Spleen (tissue), 7 donors: ENCODE results near the gene SIRT3.
A peak's percentile ranks its signal among the peaks of the same experiment; 100 is the strongest.

Experiments used
- CTCF ChIP-seq, 11 experiments: fragments of 200-600 bp in 7 of 11; fragments of 450-650 bp in 4 of 11; sonication (generic) in 4 of 11; IDR thresholded peaks in 8 of 11; conservative IDR thresholded peaks in 3 of 11; 1 replicate in 7 of 11; 2 replicates in 4 of 11; pipeline versions ENCODE4 v1.4.0 to v1.8.0; 2016 to 2021; ENCODE audit warnings: antibody characterized with exemption in 11 of 11, inconsistent platforms in 4 of 11, mild to moderate bottlenecking in 1 of 11
- POLR2A ChIP-seq, 3 donors: fragments of 450-650 bp; IDR thresholded peaks; one replicate each; pipeline ENCODE4 v1.5.1; 2017; ENCODE audit warnings: antibody characterized with exemption in 3 of 3, mild to moderate bottlenecking in 1 of 3
- POLR2AphosphoS5 ChIP-seq, 3 donors: sonication (generic); formaldehyde crosslinking; IDR thresholded peaks; one replicate each; pipeline ENCODE4 v1.5.1; 2017; ENCODE audit warnings: antibody characterized with exemption in 3 of 3
- donor health status: DM: no; HTN: no; CAD: no; lungs with moderate emphysema.
- donor health status: DM: no; HTN: no; CAD: no.
- donor health status: DM: no; HTN: no; CAD: no.

DNA sequence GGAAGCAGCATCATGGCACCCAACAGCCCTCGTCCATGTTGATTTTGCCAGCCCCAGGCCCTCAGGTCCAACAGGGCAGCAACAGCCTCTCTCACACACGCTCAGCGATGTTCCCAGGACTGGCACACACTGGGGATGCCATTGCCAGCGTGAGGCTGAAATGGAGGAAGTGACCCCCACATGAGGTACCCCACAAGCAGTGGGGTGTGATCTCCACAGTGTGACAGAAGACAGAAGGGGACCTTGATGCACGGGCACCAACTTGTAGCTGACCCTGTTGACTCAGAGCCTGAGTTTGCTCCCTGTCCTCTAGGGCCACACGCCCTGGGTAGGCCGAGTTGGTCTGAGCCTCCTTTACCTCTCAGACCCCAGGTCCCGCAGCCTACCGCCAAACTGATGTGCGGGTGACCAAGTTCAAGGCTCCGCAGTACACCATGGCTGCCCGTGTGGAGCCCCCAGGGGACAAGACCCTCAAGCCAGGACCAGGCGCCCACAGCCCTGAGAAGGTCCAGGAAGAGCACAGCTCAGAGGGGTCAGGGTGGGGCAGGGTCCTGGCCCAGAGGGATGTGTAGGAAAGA, 37.0 kb downstream of the SIRT3 start:
- TF ChIP-seq POLR2A (IDR thresholded peaks at IDR 0.05) = no peak
- no peak for TF ChIP-seq CTCF (IDR thresholded peaks at IDR 0.05 in 8 of 11, conservative IDR thresholded peaks at IDR 0.05 in 3 of 11)
- peak in 2 of 3 donors; percentile 3 to 15 for TF ChIP-seq POLR2AphosphoS5 (IDR thresholded peaks at IDR 0.05)
